G401.6 (cell line): ENCODE measurements around the gene MLC1.

Experiments
- FAIRE-seq: peaks from 2 replicates; lab custom pipeline; 2012; peaks lifted over from hg19 to GRCh38; lab: Jason Lieb, UNC

MLC1 gene

DNA sequence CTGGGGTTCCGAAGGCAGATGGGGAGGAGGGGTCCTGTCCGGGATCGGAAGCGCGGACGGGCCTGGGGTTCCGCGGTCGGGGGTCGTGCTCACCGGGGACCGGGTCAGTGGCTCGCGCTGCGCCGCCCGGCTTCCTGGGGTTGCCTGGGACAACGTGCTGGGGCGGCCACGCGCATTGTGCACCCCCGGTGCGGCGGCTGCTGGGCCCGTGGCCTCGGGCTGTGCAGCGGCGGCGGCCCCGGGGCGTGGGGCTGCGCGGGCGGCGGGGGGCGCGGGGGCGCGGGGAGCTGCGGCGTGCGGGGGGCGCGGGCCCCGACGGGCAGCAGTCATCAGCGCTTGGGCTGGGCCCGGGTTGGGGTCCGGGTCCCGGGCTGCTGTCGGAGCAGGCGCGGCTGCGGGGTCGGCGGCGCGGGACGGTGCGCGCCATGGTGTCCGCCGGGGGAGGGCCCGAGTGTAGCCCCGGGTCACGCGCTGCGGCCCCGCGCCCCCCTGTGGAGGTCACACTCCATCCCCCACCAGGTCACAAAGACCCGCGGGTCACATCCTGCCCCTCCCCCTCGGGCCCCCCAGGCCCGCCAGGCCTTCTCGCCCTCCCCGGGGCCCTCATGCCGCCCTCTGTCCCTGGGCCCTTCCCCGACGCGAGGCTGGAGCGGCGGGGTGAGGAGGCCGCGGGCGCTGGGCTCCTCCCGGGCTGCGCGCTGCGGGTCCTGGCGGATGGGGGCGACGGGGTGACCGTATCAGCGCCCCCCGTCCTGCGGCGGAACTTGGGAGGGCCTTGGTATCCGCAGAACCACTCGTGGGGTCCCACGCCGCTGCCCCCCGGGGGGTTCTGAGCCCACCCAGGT is 26.9 kb downstream of the MLC1 start, which contains the start of gene TTLL8:
Gene TTLL8 (minus strand): TSS at position 238 of the 845 bp plus-strand sequence.
- no peak for FAIRE-seq

- FAIRE-seq = no peak
Measured at GRCh38 chr22:50057278-50058060, 27.8 kb downstream of the MLC1 start.

DNA sequence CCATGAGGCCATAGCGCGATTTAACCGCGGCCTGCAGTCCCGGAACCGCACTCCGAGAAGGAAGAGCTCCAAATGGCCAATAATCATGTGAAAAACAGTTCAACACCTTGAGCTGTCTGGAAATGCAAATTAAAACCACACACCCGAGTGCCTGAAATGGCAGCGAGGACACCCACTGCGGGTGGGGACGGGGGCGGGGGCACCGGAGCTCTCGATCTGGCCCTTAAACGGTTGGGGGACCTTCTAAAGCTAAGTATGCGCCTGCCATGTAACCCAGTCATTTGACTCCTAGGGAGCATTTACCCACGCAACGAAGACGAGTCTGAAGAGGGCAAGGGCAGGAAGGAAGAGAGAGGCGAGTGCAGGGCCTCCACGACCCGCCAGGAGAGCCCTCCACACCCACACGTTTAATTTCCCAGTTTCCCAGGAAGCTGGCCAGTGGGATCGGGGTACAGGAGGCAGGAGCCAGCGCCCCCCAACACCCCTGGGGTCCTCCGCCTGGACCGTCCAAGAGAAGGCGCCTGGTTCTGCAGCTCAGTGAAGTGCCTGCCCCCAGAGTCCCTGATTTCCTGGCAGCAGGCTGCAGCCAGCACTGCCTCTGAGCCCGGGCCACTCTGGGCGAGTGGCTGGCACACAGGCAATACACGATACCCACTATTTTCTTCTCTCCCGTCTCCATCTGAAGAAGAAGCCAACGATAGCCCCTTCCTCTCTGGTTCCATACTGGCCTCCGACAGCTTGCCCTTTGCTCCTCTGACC is 28.8 kb downstream of the MLC1 start:
- FAIRE-seq = no peak

DNA sequence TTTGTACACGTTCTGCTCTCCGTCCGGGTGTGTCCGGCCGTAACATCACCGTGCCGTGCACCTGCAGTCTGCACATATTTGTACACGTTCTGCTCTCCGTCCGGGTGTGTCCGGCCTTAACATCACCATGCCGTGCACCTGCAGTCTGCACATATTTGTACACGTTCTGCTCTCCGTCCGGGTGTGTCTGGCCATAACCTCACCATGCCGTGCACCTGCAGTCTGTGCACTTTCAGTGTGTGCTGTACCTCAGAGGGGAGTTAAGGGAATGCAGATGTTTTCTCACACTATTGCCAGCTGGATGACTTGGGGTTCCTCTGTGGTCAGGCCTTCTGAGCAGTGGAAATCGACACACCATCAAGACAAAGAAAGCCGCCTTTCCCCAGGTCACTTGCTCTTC is 31.4 kb downstream of the MLC1 start:
- FAIRE-seq = no peak

- no peak for FAIRE-seq
Measured at GRCh38 chr22:50051930-50052329, 33.3 kb downstream of the MLC1 start.

- no peak for FAIRE-seq
Measured at GRCh38 chr22:50049299-50050195, 35.7 kb downstream of the MLC1 start.

DNA sequence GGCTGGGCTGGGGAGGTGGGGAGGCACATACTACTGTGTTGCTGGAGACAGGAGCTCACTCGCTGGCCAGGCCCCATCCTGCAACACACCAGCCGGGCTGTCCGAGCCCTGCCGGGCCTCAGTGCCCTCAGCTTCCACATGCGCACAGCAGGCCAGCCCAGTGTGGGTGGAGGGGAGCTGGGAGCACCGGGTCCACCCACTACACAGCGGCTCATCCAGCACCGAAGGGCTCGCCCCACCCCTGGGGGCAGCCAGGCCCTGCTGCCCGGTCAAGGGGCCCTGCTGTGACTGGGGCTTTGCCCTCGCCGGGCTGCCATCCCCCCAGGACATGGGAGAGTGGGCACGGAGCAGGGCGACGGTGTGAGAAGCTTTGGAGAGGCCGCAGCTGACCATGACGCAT is 36.4 kb downstream of the MLC1 start:
- no peak for FAIRE-seq

- FAIRE-seq = no peak
Measured at GRCh38 chr22:50048061-50048765, 37.0 kb downstream of the MLC1 start.

DNA sequence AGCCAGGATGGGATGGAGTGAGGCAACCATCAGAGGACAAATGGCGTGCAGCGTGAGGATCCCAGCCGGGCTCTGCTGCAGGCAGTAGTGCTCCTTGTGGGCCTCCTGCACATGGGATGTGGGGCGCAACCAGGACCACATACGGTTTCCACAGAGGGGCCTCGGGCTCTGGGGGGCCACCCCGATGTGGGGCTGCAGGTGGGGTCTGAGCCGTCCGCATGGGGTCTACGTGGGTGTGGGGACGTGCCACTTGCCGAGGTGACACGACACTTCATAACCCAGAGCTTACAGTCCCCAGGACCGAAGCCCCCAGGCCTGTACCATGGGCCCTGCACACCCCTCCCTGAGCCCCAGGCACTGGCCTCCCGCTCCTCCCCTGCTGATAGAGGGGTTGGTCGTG is 37.9 kb downstream of the MLC1 start:
- FAIRE-seq = no peak

DNA sequence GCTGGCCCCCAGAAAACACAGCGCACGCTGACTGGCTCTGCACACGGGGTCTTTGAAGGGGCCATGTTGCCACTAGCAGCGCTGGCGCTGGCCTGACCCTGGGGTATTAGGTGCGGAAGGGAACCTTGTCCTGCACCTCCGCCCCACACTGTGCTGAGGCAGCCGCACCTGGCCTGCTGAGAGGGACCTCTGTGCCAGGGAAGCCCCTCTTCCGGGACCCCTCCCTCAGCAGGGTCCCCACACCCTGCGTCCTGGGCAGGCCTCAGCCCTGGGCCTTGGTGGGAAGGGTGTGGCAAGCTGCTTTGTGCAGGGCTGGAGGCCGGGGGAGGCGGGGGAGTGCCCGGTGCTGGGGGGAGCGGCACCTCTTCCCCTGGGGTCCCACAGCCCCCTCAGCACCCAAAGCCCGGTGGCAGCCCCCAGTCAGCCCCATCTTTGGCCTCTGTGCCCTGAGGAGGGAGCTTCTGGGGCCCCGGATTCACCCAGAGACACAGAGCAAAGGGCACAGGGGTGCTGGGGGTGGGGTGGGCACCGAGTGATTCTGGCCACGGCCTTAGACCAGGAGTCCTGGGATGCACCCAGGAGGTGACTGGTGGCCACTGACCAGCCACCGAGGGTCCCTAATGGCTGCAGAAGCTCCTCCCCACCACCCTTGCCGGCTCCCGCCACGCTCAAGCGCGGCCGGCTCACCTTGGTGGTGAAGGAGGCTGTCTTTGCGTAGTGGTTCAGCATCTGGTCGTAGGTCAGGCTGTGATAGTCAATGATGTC is 38.6 kb downstream of the MLC1 start:
- no peak for FAIRE-seq

DNA sequence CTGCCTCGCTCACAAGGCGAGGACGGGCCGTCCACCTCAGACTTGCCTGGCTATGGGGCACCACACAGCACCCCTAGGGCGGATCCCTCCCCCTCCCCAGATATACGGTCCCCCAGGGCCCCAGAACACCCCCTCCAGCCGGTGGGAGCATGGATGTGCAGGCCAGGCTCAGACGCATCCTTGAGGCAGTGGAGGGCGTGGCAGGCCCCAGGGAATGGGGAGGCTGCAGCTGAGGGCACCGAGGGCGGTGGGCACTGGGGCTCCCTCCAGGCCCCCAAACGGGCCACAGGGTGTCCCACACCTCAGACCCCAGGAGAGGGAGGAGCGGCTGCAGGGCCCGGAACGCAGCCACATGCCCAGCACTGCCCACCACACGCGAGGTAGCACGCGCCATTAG is 39.2 kb downstream of the MLC1 start:
- no peak for FAIRE-seq

DNA sequence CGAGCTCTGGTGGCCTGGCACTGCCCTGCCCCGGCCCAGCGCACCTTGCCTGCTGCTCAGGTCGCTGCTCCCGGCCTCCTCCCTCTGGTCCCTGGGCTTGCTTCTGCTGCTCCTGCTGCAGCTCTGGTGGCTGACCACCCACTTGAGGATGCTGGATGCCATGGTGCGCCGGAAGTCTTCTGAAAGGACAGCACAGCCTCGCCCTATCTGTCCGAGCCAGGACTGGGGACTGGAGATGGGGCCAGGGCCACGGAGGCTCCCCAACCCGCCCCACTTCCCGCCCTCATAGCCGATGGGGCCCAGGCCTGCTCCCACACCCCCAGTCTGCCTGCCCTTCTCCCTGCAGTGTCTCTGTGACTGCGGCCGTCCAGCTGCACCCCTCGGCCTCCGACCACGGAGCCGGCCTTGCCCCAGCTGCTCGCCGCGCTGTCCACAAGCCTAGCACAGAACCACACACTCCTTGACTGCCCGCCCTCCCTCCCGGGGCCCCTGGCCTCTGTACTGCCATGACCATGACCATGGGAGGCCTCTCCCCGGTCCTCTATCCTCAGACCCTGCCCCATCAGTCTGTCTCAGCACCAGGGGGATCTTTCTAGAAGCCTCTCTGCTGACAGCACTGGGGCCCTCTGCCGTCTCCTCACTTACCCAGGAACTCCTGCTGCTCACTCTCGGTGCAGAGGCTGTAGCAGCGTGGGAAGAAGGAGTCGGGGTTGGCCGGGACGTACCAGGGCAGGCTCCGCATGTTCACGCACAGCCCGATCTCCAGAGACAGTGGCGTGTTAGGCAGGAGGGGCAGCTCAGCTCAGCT is 39.8 kb downstream of the MLC1 start:
- no peak for FAIRE-seq

- no peak for FAIRE-seq
Measured at GRCh38 chr22:50044485-50045118, 40.6 kb downstream of the MLC1 start.

DNA sequence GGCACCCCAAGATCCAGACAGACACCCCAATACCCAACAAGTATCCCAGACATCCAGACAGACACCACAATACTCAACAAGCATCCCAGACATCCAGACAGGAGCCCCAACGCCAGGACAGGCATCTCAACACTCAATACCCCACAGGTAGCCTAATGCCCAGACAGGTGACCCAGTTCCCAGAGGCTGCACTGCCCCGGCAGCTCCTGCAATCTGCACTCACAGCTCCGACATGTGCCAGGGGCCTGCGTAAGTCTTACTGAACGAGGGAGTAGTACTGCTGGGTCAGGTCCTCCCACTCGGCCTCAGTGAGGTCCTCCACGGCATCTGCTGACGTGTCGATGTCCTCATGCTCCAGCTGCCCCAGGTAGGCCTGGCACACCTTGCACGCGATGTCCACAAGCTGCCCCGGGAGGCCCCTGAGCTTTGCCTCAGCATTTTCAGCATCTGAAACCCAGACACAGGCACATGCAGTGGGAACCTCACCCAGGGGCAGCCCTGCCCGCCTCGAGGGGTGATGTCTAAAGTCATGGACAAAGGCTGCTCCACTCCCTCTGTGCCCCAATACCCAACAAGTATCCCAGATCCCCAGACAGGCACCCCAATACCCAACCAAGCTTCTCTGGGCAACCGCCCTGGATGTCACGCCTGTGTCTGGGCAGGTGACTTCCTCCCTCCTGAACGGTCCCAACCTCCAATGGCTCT is 43.7 kb downstream of the MLC1 start:
- FAIRE-seq = no peak

DNA sequence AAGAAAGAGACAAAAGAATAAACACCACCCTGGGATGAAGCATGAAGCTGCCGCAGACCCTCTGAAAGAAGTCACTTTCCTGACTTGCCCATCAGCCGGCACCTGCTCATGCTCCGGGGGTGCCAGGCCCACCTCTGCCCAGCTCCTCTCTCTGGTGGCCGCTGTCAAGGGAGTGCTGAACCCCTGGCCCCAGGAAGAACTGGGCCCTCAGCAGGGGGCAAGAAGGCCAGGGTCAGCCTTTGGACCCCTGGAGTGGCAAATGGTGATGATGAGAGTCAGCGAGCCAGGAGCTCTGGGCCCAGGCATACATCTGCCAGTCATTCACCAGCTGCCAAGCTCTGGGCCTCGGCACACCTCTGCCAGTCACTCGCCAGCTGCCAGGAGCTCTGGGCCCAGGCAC is 44.5 kb downstream of the MLC1 start:
- no peak for FAIRE-seq

GRCh38 chr22:50039669-50040443 is 45.4 kb downstream of the MLC1 start:
- no peak for FAIRE-seq

DNA sequence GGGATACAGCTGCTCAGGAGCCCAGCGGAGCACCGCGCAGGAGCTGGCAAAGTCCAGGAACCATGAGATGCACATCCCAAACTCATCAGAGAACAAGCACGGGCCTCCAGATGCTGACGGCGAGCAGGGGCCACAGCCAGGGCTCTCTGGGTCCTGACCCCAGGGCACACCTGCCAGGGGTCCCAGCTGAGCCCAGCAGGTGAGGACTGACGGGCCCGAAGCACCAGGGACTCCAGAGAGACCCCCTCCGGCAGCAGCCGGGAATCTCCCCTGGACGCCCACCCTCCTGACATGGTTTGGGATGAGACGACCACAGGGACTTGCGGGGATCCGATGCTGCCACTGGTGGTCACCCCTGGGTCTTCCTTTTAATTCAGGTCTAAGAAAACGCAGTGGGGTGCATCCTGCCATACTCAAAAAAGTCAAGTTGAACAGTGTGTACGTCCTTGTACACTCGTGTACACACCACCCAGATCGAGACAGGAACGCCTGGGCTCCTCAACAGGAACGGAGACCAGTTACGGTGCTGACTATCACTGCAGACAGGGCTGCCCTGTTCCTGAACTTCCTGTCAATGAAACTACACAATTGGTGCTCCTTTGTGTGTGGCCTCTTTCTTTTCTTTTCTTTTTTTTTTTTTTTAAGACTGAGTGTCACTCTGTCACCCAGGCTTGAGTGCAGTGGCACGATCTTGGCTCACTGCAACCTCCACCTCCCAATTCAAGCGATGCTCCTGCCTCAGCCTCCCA is 49.1 kb downstream of the MLC1 start:
- FAIRE-seq = no peak
